ENCODE measurements around the gene SLC51B.

GRCh38 chr15:65008983-65009382 lies 36.2 kb upstream of the SLC51B start:
- TF ChIP-seq, protein P1, sequence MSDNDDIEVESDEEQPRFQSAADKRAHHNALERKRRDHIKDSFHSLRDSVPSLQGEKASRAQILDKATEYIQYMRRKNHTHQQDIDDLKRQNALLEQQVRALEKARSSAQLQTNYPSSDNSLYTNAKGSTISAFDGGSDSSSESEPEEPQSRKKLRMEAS (IDR thresholded peaks at IDR 0.05): no peak
- TF ChIP-seq BCL3 (IDR thresholded peaks at IDR 0.05) (no peak), CTCF (IDR thresholded peaks at IDR 0.05) (no peak), POLR2A (IDR thresholded peaks at IDR 0.05; ENCODE audit: low read length) (no peak), MAFK (IDR thresholded peaks at IDR 0.05; ENCODE audit: partially characterized antibody) (no peak)
